ENCODE data around the gene EXOC3. TPM values are rescaled to one million over a fixed set of nuclear protein-coding genes. Genes with fewer than 3 reads are reported as not detected.

Gene EXOC3
- total and polyA plus RNA-seq, 2 of the 4 experiments (the other 2 are of a cell fraction), result 35.1 to 47.5 TPM

DNA sequence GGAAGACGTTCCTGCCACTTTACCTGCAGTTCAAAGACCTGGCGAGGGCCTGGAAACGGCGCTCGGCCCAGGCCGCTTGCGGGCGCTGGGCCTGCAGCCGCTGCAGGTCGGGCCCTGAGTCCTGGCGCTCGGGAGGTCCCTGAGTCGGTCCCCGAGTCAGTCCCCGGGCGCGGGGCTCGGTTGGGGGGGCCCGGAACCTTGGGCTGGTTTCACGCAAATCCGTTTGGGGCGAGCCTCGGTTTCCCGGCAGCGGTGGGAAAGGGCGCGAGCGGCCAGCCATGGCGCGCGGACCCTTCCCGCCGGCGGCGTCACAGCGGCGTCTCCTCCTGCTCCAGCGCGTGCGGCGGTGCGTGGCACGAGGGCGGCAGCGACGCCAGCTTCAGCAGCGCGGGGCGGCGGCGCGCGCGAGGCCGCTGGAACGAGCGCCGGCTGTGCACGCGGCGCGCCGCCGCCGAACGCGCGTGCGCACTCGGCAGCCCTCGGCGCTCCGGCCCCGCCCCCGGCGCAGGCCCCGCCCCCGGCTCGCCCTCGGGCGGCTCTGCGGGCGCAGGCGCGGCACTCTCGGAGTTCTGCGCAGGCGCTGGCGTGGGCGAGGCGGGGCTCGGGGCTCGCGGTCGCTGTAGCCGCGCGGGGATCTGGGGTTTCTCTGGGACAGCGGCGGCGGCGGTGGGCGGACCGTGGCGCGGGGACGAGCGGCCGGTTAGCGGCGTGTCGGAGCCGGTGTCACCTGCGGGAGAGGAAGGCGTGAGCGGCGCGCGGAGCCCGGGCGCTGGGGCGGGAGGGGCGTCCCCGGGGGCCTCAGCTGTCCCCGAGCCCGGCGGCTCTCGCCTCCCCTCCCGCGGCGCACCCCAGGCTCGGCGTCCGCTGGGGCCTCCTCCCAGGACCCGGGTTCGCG, 29.9 kb downstream of the EXOC3 start:
- Histone ChIP-seq H3K27ac (ENCODE audit: insufficient read depth, low read length) (peak overlapping the region; percentile 62), H2BK5ac (ENCODE audit: low read depth, low read length, poor library complexity, severe bottlenecking) (peak overlapping the region; percentile 36), H3K36me3 (ENCODE audit: control insufficient read depth, insufficient read depth, low read length) (peaks cover 12% of the 10 kb centered on the region), H3K56ac (ENCODE audit: extremely low read depth, insufficient read depth, low read length) (no peak overlapping the region), H3K9me1 (ENCODE audit: insufficient read depth, low read length) (peaks cover 4% of the 10 kb centered on the region), H4K5ac (ENCODE audit: low read depth, low read length) (peak overlapping the region; percentile 27), H2BK15ac (ENCODE audit: low read depth, low read length) (no peak overlapping the region), H3K27me3 (ENCODE audit: control insufficient read depth, insufficient read depth, low read length) (no peaks in the 10 kb centered on the region), H3K4ac (ENCODE audit: low read depth, low read length) (peak overlapping the region; percentile 68), H2AK9ac (replicated peaks; ENCODE audit: low read depth, low read length, poor library complexity) (peak overlapping the region; percentile 96), H2AFZ (replicated peaks; ENCODE audit: low read length, poor library complexity) (peak overlapping the region; percentile 90), H3K9ac (ENCODE audit: low read depth, low read length) (peak overlapping the region; percentile 72), H3K23ac (ENCODE audit: low read depth, low read length) (peak overlapping the region; percentile 93; the same call in 1 of the 2 replicates), H3K4me2 (ENCODE audit: low read depth, low read length) (peak overlapping the region; percentile 78), H3K9me3 (ENCODE audit: control insufficient read depth, insufficient read depth, low read length) (no peaks in the 10 kb centered on the region), H4K8ac (ENCODE audit: low read depth in 2 of 2, low read length in 2 of 2) (peak overlapping the region; percentile 55 to 82; a peak in 2 of 4 replicates), H3K4me3 (ENCODE audit: insufficient read depth, low read depth, low read length) (peak overlapping the region; percentile 79), H4K91ac (ENCODE audit: insufficient read depth, low read depth, low read length) (peak overlapping the region; percentile 54), H3K14ac (replicated peaks; ENCODE audit: low read depth, low read length) (peak overlapping the region; percentile 83), H3K18ac (ENCODE audit: low read depth, low read length) (no peak overlapping the region; the same call in 1 of the 2 replicates), H3K4me1 (ENCODE audit: control insufficient read depth, insufficient read depth, low read length) (peaks cover 7% of the 10 kb centered on the region; the same call in 1 of the 2 replicates), H2BK20ac (ENCODE audit: low read depth, low read length) (no peak overlapping the region), H2AK5ac (ENCODE audit: low read depth, low read length) (peak overlapping the region; percentile 43), H4K20me1 (ENCODE audit: insufficient read depth, low read length) (peaks cover 4% of the 10 kb centered on the region; the same call in 1 of the 2 replicates), H2BK120ac (ENCODE audit: low read depth, low read length) (no peak overlapping the region), H3K79me1 (ENCODE audit: low read depth in 1 of 2, low read length in 2 of 2) (peaks cover 15 to 33% of the 10 kb centered on the region in 2 experiments)
- TF ChIP-seq, protein P1, sequence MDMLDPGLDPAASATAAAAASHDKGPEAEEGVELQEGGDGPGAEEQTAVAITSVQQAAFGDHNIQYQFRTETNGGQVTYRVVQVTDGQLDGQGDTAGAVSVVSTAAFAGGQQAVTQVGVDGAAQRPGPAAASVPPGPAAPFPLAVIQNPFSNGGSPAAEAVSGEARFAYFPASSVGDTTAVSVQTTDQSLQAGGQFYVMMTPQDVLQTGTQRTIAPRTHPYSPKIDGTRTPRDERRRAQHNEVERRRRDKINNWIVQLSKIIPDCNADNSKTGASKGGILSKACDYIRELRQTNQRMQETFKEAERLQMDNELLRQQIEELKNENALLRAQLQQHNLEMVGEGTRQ (IDR thresholded peaks at IDR 0.05; ENCODE audit: low read depth, low read length), result peak; percentile 63
- TF ChIP-seq RAD21 (IDR thresholded peaks at IDR 0.05; ENCODE audit: low read length) (no peak), POLR2A (IDR thresholded peaks at IDR 0.05; ENCODE audit: low read depth, low read length) (peak; percentile 58), CEBPB (IDR thresholded peaks at IDR 0.05; ENCODE audit: low read depth, low read length) (no peak), BHLHE40 (IDR thresholded peaks at IDR 0.05; ENCODE audit: low read depth, low read length) (peak; percentile 92), MAZ (IDR thresholded peaks at IDR 0.05; ENCODE audit: borderline replicate concordance, low read depth, low read length) (peak; percentile 27; the same call in 1 of the 2 replicates), MXI1 (IDR thresholded peaks at IDR 0.05; ENCODE audit: borderline replicate concordance, low read depth, low read length) (peak; percentile 93)
- TF ChIP-seq, protein P2, sequence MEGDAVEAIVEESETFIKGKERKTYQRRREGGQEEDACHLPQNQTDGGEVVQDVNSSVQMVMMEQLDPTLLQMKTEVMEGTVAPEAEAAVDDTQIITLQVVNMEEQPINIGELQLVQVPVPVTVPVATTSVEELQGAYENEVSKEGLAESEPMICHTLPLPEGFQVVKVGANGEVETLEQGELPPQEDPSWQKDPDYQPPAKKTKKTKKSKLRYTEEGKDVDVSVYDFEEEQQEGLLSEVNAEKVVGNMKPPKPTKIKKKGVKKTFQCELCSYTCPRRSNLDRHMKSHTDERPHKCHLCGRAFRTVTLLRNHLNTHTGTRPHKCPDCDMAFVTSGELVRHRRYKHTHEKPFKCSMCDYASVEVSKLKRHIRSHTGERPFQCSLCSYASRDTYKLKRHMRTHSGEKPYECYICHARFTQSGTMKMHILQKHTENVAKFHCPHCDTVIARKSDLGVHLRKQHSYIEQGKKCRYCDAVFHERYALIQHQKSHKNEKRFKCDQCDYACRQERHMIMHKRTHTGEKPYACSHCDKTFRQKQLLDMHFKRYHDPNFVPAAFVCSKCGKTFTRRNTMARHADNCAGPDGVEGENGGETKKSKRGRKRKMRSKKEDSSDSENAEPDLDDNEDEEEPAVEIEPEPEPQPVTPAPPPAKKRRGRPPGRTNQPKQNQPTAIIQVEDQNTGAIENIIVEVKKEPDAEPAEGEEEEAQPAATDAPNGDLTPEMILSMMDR (conservative IDR thresholded peaks at IDR 0.05; ENCODE audit: low read depth, low read length), result no peak
- dilution Hi-C loops (cut with HindIII; ENCODE audit: low sequenced_read_pairs, unreplicated experiment) (no loop called here), in situ Hi-C loops (cut with MboI; ENCODE audit: low sequenced_read_pairs) (no loop called here), intact Hi-C loops (cut with micrococcal nuclease) (loop anchor here (10.0 kb wide), 1 partner anchor 432 kb away; no protein-coding TSS in a partner anchor)
- ATAC-seq (ENCODE audit: low read depth) (peak; percentile 92), DNase-seq (peak; percentile 78)
- BruUV-seq (replicated peaks), result no TSS peak
- POLR2A ChIA-PET (ENCODE audit: unreplicated experiment), result no interaction called here
- CTCF ChIA-PET, result no interaction called here
- 0% methylated on average over 87 of the region's 137 CpGs; no CpG with 5 or more reads in 1 of the 2 experiments for WGBS, 2 experiments (ENCODE audit: extremely low coverage in 2 of 2, insufficient read length in 1 of 2)
